ENCODE results near the gene LSM4.

DNA sequence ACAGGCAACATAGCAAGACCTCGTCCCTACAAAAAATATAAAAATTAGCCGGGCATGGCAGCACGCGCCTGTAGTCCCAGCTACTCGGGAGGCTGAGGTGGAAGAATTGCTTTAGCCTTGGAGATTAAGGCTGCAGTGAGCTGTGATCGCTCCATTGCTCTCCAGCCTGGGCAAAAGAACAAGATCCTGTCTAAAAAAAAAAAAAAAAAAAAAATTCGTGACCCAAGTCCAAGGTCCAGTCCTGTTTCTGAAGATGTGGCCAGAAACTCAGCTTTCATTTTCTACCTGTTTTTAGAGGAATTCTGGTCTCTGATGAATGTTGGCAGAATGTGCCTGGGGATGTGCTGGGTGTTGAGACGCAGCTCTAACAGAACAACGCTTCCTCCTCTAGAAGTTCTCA, 15.7 kb upstream of the LSM4 start:
- TF ChIP-seq, protein P1, sequence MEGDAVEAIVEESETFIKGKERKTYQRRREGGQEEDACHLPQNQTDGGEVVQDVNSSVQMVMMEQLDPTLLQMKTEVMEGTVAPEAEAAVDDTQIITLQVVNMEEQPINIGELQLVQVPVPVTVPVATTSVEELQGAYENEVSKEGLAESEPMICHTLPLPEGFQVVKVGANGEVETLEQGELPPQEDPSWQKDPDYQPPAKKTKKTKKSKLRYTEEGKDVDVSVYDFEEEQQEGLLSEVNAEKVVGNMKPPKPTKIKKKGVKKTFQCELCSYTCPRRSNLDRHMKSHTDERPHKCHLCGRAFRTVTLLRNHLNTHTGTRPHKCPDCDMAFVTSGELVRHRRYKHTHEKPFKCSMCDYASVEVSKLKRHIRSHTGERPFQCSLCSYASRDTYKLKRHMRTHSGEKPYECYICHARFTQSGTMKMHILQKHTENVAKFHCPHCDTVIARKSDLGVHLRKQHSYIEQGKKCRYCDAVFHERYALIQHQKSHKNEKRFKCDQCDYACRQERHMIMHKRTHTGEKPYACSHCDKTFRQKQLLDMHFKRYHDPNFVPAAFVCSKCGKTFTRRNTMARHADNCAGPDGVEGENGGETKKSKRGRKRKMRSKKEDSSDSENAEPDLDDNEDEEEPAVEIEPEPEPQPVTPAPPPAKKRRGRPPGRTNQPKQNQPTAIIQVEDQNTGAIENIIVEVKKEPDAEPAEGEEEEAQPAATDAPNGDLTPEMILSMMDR (conservative IDR thresholded peaks at IDR 0.05; ENCODE audit: low read depth, low read length), result no peak
- no peak for TF ChIP-seq SMC3 (IDR thresholded peaks at IDR 0.05; ENCODE audit: low read depth, low read length)
- no peak for TF ChIP-seq POLR2A (IDR thresholded peaks at IDR 0.05; ENCODE audit: low read depth, low read length)
- TF ChIP-seq CHD1 (IDR thresholded peaks at IDR 0.05; ENCODE audit: low read depth, low read length), result no peak

Measured in IMR-90 (cell line).